ENCODE data around the gene DHX8. TPM values are rescaled to one million over a fixed set of nuclear protein-coding genes. Genes with fewer than 3 reads are reported as not detected.

DHX8 gene
- total and polyA plus RNA-seq, 4 donors, result 10.9 to 21.3 (median 19.4) TPM

GRCh38 chr17:43542859-43543258 is 59.1 kb downstream of the DHX8 start:
- Histone ChIP-seq H3K9me3 (ENCODE audit: control insufficient read depth in 4 of 4, low read length in 3 of 4) (no peaks in the 10 kb centered on the region), H3K4me3 (ENCODE audit: low read depth in 1 of 3, low read length in 3 of 3) (no peak overlapping the region), H3K27me3 (ENCODE audit: control insufficient read depth in 4 of 4, insufficient read depth in 4 of 4, low read length in 3 of 4) (no peaks in the 10 kb centered on the region), H3K27ac (ENCODE audit: low read depth in 1 of 2, low read length in 2 of 2) (no peak overlapping the region), H3K9ac (ENCODE audit: low read depth in 1 of 2, low read length in 2 of 2) (no peak overlapping the region), H3K36me3 (ENCODE audit: control insufficient read depth in 4 of 4, insufficient read depth in 3 of 4, low read depth in 1 of 4, low read length in 3 of 4) (no peaks in the 10 kb centered on the region), H3K4me1 (ENCODE audit: control insufficient read depth in 4 of 4, insufficient read depth in 4 of 4, low read length in 3 of 4) (peaks cover 11 to 27% (median 18%) of the 10 kb centered on the region in 4 donors)
- no peak for DNase-seq (ENCODE audit: low spot score)
- WGBS, result 92% methylated on average over 8 of the region's 8 CpGs
- TF ChIP-seq, protein P1, sequence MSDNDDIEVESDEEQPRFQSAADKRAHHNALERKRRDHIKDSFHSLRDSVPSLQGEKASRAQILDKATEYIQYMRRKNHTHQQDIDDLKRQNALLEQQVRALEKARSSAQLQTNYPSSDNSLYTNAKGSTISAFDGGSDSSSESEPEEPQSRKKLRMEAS (IDR thresholded peaks at IDR 0.05), result no peak
- TF ChIP-seq GABPA (IDR thresholded peaks at IDR 0.05 in 1 of 2, conservative IDR thresholded peaks at IDR 0.05 in 1 of 2) (no peak), EGR1 (IDR thresholded peaks at IDR 0.05; ENCODE audit: low read depth in 2 of 2) (no peak), FOXA1 (IDR thresholded peaks at IDR 0.05) (no peak), HNF4A (conservative IDR thresholded peaks at IDR 0.05) (no peak), FOXA2 (IDR thresholded peaks at IDR 0.05) (no peak), RXRA (IDR thresholded peaks at IDR 0.05) (no peak)

DNA sequence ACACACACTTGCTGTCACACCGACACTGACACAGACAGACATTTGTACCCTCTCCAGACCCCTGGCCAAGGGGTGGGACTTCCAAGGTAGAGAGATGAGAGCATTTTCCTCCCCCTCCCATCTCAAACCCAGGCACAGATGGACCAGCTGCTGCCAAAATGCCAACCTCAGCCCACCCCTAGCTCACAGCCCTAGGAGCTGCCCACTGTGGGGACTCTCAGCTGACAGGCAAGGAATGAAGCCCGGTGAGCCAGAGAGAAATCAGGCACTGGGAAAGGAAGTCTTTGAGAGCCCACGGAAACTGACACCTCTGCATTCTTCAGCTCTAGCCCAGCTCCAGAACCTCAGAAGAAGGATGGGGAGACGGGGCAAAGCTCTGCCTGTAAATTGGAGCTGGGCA is 59.5 kb downstream of the DHX8 start:
- H3K4me3 ChIP-seq (ENCODE audit: low read depth in 1 of 3, low read length in 3 of 3), result no peak overlapping the region
- no peak for TF ChIP-seq YY1 (IDR thresholded peaks at IDR 0.05)
- TF ChIP-seq, protein P2, sequence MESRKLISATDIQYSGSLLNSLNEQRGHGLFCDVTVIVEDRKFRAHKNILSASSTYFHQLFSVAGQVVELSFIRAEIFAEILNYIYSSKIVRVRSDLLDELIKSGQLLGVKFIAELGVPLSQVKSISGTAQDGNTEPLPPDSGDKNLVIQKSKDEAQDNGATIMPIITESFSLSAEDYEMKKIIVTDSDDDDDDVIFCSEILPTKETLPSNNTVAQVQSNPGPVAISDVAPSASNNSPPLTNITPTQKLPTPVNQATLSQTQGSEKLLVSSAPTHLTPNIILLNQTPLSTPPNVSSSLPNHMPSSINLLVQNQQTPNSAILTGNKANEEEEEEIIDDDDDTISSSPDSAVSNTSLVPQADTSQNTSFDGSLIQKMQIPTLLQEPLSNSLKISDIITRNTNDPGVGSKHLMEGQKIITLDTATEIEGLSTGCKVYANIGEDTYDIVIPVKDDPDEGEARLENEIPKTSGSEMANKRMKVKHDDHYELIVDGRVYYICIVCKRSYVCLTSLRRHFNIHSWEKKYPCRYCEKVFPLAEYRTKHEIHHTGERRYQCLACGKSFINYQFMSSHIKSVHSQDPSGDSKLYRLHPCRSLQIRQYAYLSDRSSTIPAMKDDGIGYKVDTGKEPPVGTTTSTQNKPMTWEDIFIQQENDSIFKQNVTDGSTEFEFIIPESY (IDR thresholded peaks at IDR 0.05), result no peak
- no peak for TF ChIP-seq HNF4G (IDR thresholded peaks at IDR 0.05)
- TF ChIP-seq EGR1 (IDR thresholded peaks at IDR 0.05; ENCODE audit: low read depth in 2 of 2), result no peak
- no peak for TF ChIP-seq REST (IDR thresholded peaks at IDR 0.05)
- no peak for TF ChIP-seq GABPA (IDR thresholded peaks at IDR 0.05 in 1 of 2, conservative IDR thresholded peaks at IDR 0.05 in 1 of 2)
- no peak for TF ChIP-seq FOXA1 (IDR thresholded peaks at IDR 0.05)
- TF ChIP-seq RXRA (IDR thresholded peaks at IDR 0.05), result no peak
- TF ChIP-seq, protein P3, sequence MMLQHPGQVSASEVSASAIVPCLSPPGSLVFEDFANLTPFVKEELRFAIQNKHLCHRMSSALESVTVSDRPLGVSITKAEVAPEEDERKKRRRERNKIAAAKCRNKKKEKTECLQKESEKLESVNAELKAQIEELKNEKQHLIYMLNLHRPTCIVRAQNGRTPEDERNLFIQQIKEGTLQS (IDR thresholded peaks at IDR 0.05), result no peak
- TF ChIP-seq, protein P1 (IDR thresholded peaks at IDR 0.05), result no peak
- TF ChIP-seq SP1 (IDR thresholded peaks at IDR 0.05), result no peak
- no peak for TF ChIP-seq TAF1 (conservative IDR thresholded peaks at IDR 0.05)
- TF ChIP-seq RAD21 (IDR thresholded peaks at IDR 0.05), result no peak
- H3K27me3 ChIP-seq (ENCODE audit: control insufficient read depth in 4 of 4, insufficient read depth in 4 of 4, low read length in 3 of 4), result no peaks in the 10 kb centered on the region
- H3K27ac ChIP-seq (ENCODE audit: low read depth in 1 of 2, low read length in 2 of 2), result no peak overlapping the region
- H3K36me3 ChIP-seq (ENCODE audit: control insufficient read depth in 4 of 4, insufficient read depth in 3 of 4, low read depth in 1 of 4, low read length in 3 of 4), result no peaks in the 10 kb centered on the region
- H3K9ac ChIP-seq (ENCODE audit: low read depth in 1 of 2, low read length in 2 of 2), result no peak overlapping the region
- WGBS, result 70% methylated on average over 4 of the region's 4 CpGs
- no peaks in the 10 kb centered on the region for H3K9me3 ChIP-seq (ENCODE audit: control insufficient read depth in 4 of 4, low read length in 3 of 4)
- DNase-seq (ENCODE audit: low spot score), result no peak
- H3K4me1 ChIP-seq (ENCODE audit: control insufficient read depth in 4 of 4, insufficient read depth in 4 of 4, low read length in 3 of 4), result peaks cover 11 to 27% (median 18%) of the 10 kb centered on the region in 4 donors
